Measurements from ENCODE around the gene LRFN5. TPM values are rescaled to one million over a fixed set of nuclear protein-coding genes. Genes with fewer than 3 reads are reported as not detected.

The LRFN5 gene
- total RNA-seq, 2 donors from 2014 or later = not detected

GRCh38 chr14:41758011-41758665, 151.5 kb downstream of the LRFN5 start:
- Mint-ChIP-seq H3K27ac (no peak overlapping the region), H3K4me3 (no peak overlapping the region), H3K36me3 (ENCODE audit: low read depth) (peaks cover 3% of the 10 kb centered on the region), H3K27me3 (no peaks in the 10 kb centered on the region), H3K4me1 (no peaks in the 10 kb centered on the region)
- no peaks in the 10 kb centered on the region for H3K9me3 ChIP-seq (ENCODE audit: control insufficient read depth, low read length, poor library complexity, severe bottlenecking)
- ATAC-seq (no peak), DNase-seq (no peak)

- no peaks in the 10 kb centered on the region for H3K36me3 Mint-ChIP-seq (ENCODE audit: low read depth)
- H3K27ac Mint-ChIP-seq = no peak overlapping the region
- no peaks in the 10 kb centered on the region for H3K9me3 ChIP-seq (ENCODE audit: control insufficient read depth, low read length, poor library complexity, severe bottlenecking)
- ATAC-seq = no peak
- no peak overlapping the region for H3K4me3 Mint-ChIP-seq
- no peaks in the 10 kb centered on the region for H3K4me1 Mint-ChIP-seq
- H3K27me3 Mint-ChIP-seq = no peaks in the 10 kb centered on the region
- no peak for DNase-seq
Observed at GRCh38 chr14:41761204-41761603, 154.5 kb downstream of the LRFN5 start.

GRCh38 chr14:41766772-41767171, 160.1 kb downstream of the LRFN5 start:
- no peak overlapping the region for H3K4me3 Mint-ChIP-seq

DNA sequence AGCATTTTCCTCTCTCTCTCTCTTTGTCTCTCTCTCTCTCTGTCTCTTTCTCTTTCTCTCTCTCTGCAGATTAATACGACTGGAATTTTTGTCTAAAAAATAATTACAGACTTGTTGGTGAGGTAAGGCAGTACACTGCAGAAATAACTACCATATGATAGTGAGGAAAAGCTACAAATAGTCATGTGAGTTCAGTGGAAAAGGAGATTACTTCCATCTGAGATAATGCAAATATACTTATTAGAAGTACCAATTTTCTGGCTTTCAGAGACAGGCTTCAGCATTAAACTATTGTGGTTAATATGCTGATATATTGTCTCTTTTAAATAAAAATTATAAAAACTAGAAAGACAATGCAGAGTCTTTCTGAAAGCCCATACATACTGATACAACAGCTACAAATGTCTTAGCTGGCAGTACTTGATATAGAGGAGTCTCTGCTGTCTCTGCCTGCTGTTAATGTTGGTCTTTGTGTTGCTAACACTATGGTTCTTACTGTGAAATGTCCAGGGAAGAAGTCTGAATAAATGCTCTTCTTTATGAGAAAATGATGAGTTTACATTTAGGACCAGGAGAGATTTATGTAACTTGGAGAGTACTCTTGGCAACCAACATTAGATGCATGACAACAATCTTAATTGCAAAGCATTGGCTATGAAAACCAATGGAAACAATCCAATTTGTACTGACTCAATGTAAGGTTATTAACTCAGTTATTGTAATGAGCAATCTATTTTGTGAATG, 167.0 kb downstream of the LRFN5 start:
- no peaks in the 10 kb centered on the region for H3K9me3 ChIP-seq (ENCODE audit: control insufficient read depth, low read length, poor library complexity, severe bottlenecking)
- Mint-ChIP-seq H3K36me3 (ENCODE audit: low read depth) (no peaks in the 10 kb centered on the region), H3K4me1 (no peaks in the 10 kb centered on the region), H3K27ac (no peak overlapping the region), H3K4me3 (no peak overlapping the region), H3K27me3 (no peaks in the 10 kb centered on the region)
- no peak for DNase-seq
- ATAC-seq = no peak

More at GRCh38 chr14:41766772-41767171, 160.1 kb downstream of the LRFN5 start:
- Mint-ChIP-seq H3K36me3 (ENCODE audit: low read depth) (no peaks in the 10 kb centered on the region), H3K27ac (no peak overlapping the region), H3K4me1 (no peaks in the 10 kb centered on the region), H3K27me3 (no peaks in the 10 kb centered on the region)
- H3K9me3 ChIP-seq (ENCODE audit: control insufficient read depth, low read length, poor library complexity, severe bottlenecking) = no peaks in the 10 kb centered on the region
- DNase-seq = no peak
- ATAC-seq = no peak

DNA sequence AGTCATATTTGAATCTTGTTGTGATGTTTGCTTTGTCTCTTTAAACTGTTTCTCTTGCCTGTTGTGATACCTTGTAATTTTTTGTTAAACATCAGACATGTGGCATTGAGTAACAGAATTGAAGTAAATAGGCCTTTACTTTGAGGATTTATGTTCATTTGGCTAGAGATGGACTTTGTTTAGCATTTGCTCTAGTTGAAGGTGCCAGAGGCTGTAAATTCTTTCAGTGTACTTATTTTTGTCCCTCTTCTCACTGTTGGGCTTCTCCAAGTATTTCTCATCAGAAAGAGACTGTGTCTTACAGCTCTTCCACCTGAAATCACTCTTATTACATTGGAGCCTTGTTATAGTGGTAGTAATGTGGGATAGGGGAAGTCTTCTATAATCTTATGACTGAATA, 175.8 kb downstream of the LRFN5 start:
- no peaks in the 10 kb centered on the region for H3K36me3 Mint-ChIP-seq (ENCODE audit: low read depth)
- no peaks in the 10 kb centered on the region for H3K9me3 ChIP-seq (ENCODE audit: control insufficient read depth, low read length, poor library complexity, severe bottlenecking)
- peaks cover 6% of the 10 kb centered on the region for H3K4me1 Mint-ChIP-seq
- no peak overlapping the region for H3K4me3 Mint-ChIP-seq
- H3K27ac Mint-ChIP-seq = no peak overlapping the region
- ATAC-seq = no peak
- H3K27me3 Mint-ChIP-seq = no peaks in the 10 kb centered on the region
- DNase-seq = no peak

GRCh38 chr14:41783403-41783802, 176.7 kb downstream of the LRFN5 start:
- Mint-ChIP-seq H3K4me3 (no peak overlapping the region), H3K27ac (no peak overlapping the region), H3K36me3 (ENCODE audit: low read depth) (no peaks in the 10 kb centered on the region), H3K4me1 (peaks cover 6% of the 10 kb centered on the region), H3K27me3 (no peaks in the 10 kb centered on the region)
- DNase-seq (no peak), ATAC-seq (no peak)
- H3K9me3 ChIP-seq (ENCODE audit: control insufficient read depth, low read length, poor library complexity, severe bottlenecking) = no peaks in the 10 kb centered on the region

GRCh38 chr14:41785696-41786095, 179.0 kb downstream of the LRFN5 start:
- no peaks in the 10 kb centered on the region for H3K27me3 Mint-ChIP-seq
- no peak overlapping the region for H3K4me3 Mint-ChIP-seq
- no peak for ATAC-seq
- DNase-seq = no peak
- H3K4me1 Mint-ChIP-seq = peaks cover 6% of the 10 kb centered on the region
- H3K36me3 Mint-ChIP-seq (ENCODE audit: low read depth) = no peaks in the 10 kb centered on the region
- no peak overlapping the region for H3K27ac Mint-ChIP-seq
- no peaks in the 10 kb centered on the region for H3K9me3 ChIP-seq (ENCODE audit: control insufficient read depth, low read length, poor library complexity, severe bottlenecking)

- Mint-ChIP-seq H3K36me3 (ENCODE audit: low read depth) (no peaks in the 10 kb centered on the region), H3K27ac (no peak overlapping the region), H3K4me3 (no peak overlapping the region), H3K27me3 (no peaks in the 10 kb centered on the region), H3K4me1 (peaks cover 3% of the 10 kb centered on the region)
- DNase-seq = no peak
- no peak for ATAC-seq
- no peaks in the 10 kb centered on the region for H3K9me3 ChIP-seq (ENCODE audit: control insufficient read depth, low read length, poor library complexity, severe bottlenecking)
Observed at GRCh38 chr14:41799817-41800216, 193.1 kb downstream of the LRFN5 start.

DNA sequence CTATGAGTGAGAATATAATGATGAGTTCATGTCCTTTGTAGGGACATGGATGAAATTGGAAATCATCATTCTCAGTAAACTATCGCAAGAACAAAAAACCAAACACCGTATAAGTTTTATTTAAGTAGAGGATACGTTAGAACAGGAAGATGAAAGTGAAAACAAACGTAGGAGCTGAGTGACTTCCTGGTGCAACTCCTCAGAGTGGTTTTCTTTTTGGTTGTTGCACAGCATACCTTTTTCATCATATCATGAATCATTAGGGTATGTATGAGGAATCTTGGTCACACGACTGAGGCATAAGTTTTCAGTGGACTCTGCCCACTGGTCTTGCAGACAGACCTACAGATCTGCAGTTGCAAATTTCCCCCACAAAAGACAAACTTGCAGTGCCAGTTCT, 199.0 kb downstream of the LRFN5 start:
- DNase-seq (no peak), ATAC-seq (no peak)
- peak overlapping the region; percentile 16 for H3K27ac Mint-ChIP-seq
- H3K27me3 Mint-ChIP-seq = no peaks in the 10 kb centered on the region
- H3K4me1 Mint-ChIP-seq = peaks cover 10% of the 10 kb centered on the region
- H3K36me3 Mint-ChIP-seq (ENCODE audit: low read depth) = no peaks in the 10 kb centered on the region
- no peaks in the 10 kb centered on the region for H3K9me3 ChIP-seq (ENCODE audit: control insufficient read depth, low read length, poor library complexity, severe bottlenecking)
- peak overlapping the region; percentile 7 for H3K4me3 Mint-ChIP-seq

- H3K4me3 Mint-ChIP-seq = no peak overlapping the region
- DNase-seq (no peak), ATAC-seq (peak; percentile 59)
- H3K9me3 ChIP-seq (ENCODE audit: control insufficient read depth, low read length, poor library complexity, severe bottlenecking) = no peaks in the 10 kb centered on the region
- peaks cover 10% of the 10 kb centered on the region for H3K4me1 Mint-ChIP-seq
- H3K27ac Mint-ChIP-seq = peak overlapping the region; percentile 16
- no peaks in the 10 kb centered on the region for H3K27me3 Mint-ChIP-seq
- no peaks in the 10 kb centered on the region for H3K36me3 Mint-ChIP-seq (ENCODE audit: low read depth)
Observed at GRCh38 chr14:41806366-41806975, 199.8 kb downstream of the LRFN5 start.

DNA sequence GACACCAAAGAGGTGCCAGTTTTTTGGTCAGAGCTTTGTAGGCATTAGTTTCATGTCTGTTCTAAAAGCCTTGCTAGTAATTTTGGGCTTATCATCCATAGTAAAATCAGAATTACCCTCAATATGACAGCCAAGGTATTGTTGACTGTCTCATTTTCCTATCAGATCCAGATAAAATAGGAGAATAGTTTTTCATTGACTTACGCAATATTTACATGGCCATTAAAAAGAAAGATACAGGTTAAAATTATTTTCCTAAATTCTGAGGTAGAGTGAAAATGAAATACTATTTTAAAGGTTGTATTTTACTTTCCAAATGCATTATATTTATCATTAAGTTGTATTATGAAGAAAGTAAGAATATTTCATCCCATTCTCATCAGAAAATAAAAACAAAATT, 203.7 kb downstream of the LRFN5 start:
- no peaks in the 10 kb centered on the region for H3K27me3 Mint-ChIP-seq
- peaks cover 10% of the 10 kb centered on the region for H3K4me1 Mint-ChIP-seq
- H3K4me3 Mint-ChIP-seq = no peak overlapping the region
- ATAC-seq (no peak), DNase-seq (no peak)
- H3K9me3 ChIP-seq (ENCODE audit: control insufficient read depth, low read length, poor library complexity, severe bottlenecking) = no peaks in the 10 kb centered on the region
- no peaks in the 10 kb centered on the region for H3K36me3 Mint-ChIP-seq (ENCODE audit: low read depth)
- no peak overlapping the region for H3K27ac Mint-ChIP-seq

- no peak for ATAC-seq
- H3K4me3 Mint-ChIP-seq = no peak overlapping the region
- H3K36me3 Mint-ChIP-seq (ENCODE audit: low read depth) = no peaks in the 10 kb centered on the region
- no peaks in the 10 kb centered on the region for H3K4me1 Mint-ChIP-seq
- no peak for DNase-seq
- no peak overlapping the region for H3K27ac Mint-ChIP-seq
- no peaks in the 10 kb centered on the region for H3K9me3 ChIP-seq (ENCODE audit: control insufficient read depth, low read length, poor library complexity, severe bottlenecking)
- H3K27me3 Mint-ChIP-seq = no peaks in the 10 kb centered on the region
Observed at GRCh38 chr14:41817626-41818025, 210.9 kb downstream of the LRFN5 start.

DNA sequence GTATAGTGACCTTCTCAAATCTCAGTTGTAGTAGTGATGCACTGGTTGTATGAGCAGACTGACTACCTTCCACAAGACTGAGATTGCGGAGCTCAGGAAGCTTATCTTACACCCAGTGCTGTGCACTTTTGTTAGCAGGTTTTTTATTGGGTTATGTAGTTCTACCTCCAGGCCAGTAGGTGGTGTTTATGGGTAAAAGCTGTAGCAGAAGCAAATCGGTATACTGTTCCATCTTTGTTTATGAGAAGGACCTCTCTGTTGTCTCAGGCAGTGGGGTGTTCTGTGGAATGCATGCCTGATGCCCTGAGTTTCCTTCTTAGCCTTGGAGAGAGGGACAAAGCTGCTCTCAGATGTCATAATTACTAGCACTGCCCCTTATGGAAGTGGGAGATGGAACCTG, 217.8 kb downstream of the LRFN5 start:
- no peaks in the 10 kb centered on the region for H3K36me3 Mint-ChIP-seq (ENCODE audit: low read depth)
- no peaks in the 10 kb centered on the region for H3K4me1 Mint-ChIP-seq
- no peak overlapping the region for H3K4me3 Mint-ChIP-seq
- no peaks in the 10 kb centered on the region for H3K9me3 ChIP-seq (ENCODE audit: control insufficient read depth, low read length, poor library complexity, severe bottlenecking)
- DNase-seq = no peak
- no peak for ATAC-seq
- no peaks in the 10 kb centered on the region for H3K27me3 Mint-ChIP-seq
- H3K27ac Mint-ChIP-seq = no peak overlapping the region

Data from T-helper 17 cell (primary cell).